ENCODE data around the gene AGPAT4. TPM values are rescaled to one million over a fixed set of nuclear protein-coding genes. Genes with fewer than 3 reads are reported as not detected.
A peak's percentile ranks its signal among the peaks of the same experiment; 100 is the strongest.

The AGPAT4 gene
- total RNA-seq, 2 experiments from 2014 or later = 0.95 to 1.3 TPM

DNA sequence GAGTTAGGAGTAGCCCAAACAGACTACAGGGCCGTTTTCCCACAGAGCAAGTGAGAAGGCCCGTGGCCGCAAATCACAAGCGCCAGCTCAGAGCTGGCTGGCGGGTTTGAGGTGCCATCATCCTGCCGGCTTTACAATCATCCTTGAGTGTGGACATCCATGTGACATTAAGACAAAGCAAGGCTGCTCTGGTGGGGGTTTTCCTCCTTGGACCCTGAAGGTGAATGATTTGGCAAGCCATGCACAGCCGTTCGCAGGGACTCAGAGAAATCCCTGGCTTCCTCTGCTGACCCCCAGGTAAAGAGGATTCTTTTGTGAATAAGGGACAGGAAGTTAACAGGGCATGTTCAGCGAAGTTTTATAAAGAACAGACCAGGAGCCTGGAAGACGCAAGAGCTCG is 137.2 kb downstream of the AGPAT4 start:
- no TSS peak for BruUV-seq (replicated peaks)
- no peak for DNase-seq (ENCODE audit: low spot score)
- H3K4me1 ChIP-seq (ENCODE audit: insufficient read depth, low read length, poor library complexity, severe bottlenecking) = peaks cover 8% of the 10 kb centered on the region
- no peaks in the 10 kb centered on the region for H3K9me2 ChIP-seq (ENCODE audit: insufficient read depth, low read length)
- H3K4me2 ChIP-seq (ENCODE audit: low read length) = no peak overlapping the region
- intact Hi-C loops (cut with micrococcal nuclease; ENCODE audit: unreplicated experiment) = no loop called here
- no peaks in the 10 kb centered on the region for H3K9me3 ChIP-seq (ENCODE audit: low read length)
- H3K36me3 ChIP-seq (ENCODE audit: insufficient read depth, low read length) = no peaks in the 10 kb centered on the region
- H3K79me2 ChIP-seq (ENCODE audit: insufficient read depth, low read depth, low read length) = no peaks in the 10 kb centered on the region
- no peak overlapping the region for H3K27ac ChIP-seq (ENCODE audit: low read depth, low read length, poor library complexity, severe bottlenecking)
- ChIA-PET POLR2A (no interaction called here), CTCF (ENCODE audit: unreplicated experiment) (no interaction called here)
- H2AFZ ChIP-seq (ENCODE audit: low read length) = no peak overlapping the region
- no peaks in the 10 kb centered on the region for H4K20me1 ChIP-seq (ENCODE audit: insufficient read depth, low read length)
- TF ChIP-seq EZH2phosphoT487 (IDR thresholded peaks at IDR 0.05; ENCODE audit: borderline replicate concordance, low read depth, low read length) = no peak
- TF ChIP-seq, protein P1, sequence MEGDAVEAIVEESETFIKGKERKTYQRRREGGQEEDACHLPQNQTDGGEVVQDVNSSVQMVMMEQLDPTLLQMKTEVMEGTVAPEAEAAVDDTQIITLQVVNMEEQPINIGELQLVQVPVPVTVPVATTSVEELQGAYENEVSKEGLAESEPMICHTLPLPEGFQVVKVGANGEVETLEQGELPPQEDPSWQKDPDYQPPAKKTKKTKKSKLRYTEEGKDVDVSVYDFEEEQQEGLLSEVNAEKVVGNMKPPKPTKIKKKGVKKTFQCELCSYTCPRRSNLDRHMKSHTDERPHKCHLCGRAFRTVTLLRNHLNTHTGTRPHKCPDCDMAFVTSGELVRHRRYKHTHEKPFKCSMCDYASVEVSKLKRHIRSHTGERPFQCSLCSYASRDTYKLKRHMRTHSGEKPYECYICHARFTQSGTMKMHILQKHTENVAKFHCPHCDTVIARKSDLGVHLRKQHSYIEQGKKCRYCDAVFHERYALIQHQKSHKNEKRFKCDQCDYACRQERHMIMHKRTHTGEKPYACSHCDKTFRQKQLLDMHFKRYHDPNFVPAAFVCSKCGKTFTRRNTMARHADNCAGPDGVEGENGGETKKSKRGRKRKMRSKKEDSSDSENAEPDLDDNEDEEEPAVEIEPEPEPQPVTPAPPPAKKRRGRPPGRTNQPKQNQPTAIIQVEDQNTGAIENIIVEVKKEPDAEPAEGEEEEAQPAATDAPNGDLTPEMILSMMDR (conservative IDR thresholded peaks at IDR 0.05; ENCODE audit: low read length) = no peak
- no peak overlapping the region for H3K4me3 ChIP-seq (ENCODE audit: low read depth, low read length, poor library complexity, severe bottlenecking)

DNA sequence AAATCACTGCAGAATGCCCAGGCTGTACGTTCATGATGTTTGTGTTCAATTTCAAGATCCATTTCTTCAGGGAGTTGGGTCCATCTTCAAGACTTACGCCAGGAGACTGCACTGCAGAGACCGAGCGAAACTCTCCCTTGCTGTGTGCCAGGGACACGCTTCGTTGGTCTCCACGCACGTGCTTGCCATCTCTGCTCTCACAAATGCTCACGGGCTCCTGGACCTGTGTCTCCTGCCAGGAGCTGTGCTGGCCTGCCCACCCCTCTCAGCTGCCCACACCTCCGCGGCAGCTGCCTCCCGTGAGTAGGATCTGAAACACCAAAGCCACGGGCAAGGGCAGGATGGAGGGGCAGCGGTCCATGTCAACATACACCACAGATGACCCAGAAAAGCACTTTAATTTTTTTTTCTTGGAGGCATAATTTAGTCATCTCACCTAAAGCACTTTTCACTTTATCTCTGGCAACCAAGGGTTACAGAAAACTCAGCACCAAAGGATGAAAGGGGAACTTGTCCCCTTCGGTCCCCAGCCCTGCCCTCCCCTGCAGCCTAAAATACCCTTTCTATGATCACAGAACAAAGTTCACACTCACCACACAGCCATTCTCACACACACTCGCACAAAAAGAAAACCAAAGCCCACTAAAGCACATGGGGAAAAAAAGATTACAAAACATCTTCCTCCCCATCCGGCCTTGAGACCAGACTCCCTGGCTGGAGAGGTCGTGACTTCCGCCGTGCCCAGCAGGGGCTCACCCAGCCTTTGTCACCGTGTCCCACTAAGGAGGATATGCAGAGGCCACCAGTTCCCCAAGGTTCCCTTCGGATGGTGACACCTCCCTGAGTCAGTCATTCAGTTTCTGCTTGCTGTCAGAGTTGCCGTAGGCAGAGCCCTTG is 137.9 kb downstream of the AGPAT4 start:
- H3K79me2 ChIP-seq (ENCODE audit: insufficient read depth, low read depth, low read length) = no peaks in the 10 kb centered on the region
- no peaks in the 10 kb centered on the region for H3K9me2 ChIP-seq (ENCODE audit: insufficient read depth, low read length)
- H3K4me1 ChIP-seq (ENCODE audit: insufficient read depth, low read length, poor library complexity, severe bottlenecking) = peaks cover 8% of the 10 kb centered on the region
- intact Hi-C loops (cut with micrococcal nuclease; ENCODE audit: unreplicated experiment) = no loop called here
- no peaks in the 10 kb centered on the region for H3K36me3 ChIP-seq (ENCODE audit: insufficient read depth, low read length)
- H3K27ac ChIP-seq (ENCODE audit: low read depth, low read length, poor library complexity, severe bottlenecking) = no peak overlapping the region
- TF ChIP-seq, protein P1 (conservative IDR thresholded peaks at IDR 0.05; ENCODE audit: low read length) = no peak
- no peak for TF ChIP-seq EZH2phosphoT487 (IDR thresholded peaks at IDR 0.05; ENCODE audit: borderline replicate concordance, low read depth, low read length)
- BruUV-seq (replicated peaks) = no TSS peak
- POLR2A ChIA-PET = no interaction called here
- DNase-seq (ENCODE audit: low spot score) = peak; percentile 13
- H3K4me3 ChIP-seq (ENCODE audit: low read depth, low read length, poor library complexity, severe bottlenecking) = no peak overlapping the region
- no peaks in the 10 kb centered on the region for H4K20me1 ChIP-seq (ENCODE audit: insufficient read depth, low read length)
- H3K4me2 ChIP-seq (ENCODE audit: low read length) = peak overlapping the region; percentile 43
- H2AFZ ChIP-seq (ENCODE audit: low read length) = no peak overlapping the region
- H3K9me3 ChIP-seq (ENCODE audit: low read length) = no peaks in the 10 kb centered on the region
- CTCF ChIA-PET (ENCODE audit: unreplicated experiment) = no interaction called here
